Neural cell (in vitro differentiated cells): ENCODE measurements around the gene CNR2. TPM values are rescaled to one million over a fixed set of nuclear protein-coding genes. Genes with fewer than 3 reads are reported as not detected.

Experiments used
- H2AFZ ChIP-seq: fragments of 200-600, 300-800 bp; sonication (generic), shearing (Covaris generic); 2 replicates; pipeline ENCODE4 v1.6.0; 2014; ENCODE audit warnings: low read depth, mild to moderate bottlenecking, antibody characterized with exemption, low read length, moderate library complexity
- H3F3A ChIP-seq: fragments of 200-600 bp; shearing (Covaris generic); 2 replicates; pipeline ENCODE4 v1.6.1; 2016; ENCODE audit warnings: mild to moderate bottlenecking, moderate library complexity, mixed read lengths, antibody characterized with exemption, low read length; ENCODE audit not compliant: insufficient read depth, poor library complexity, severe bottlenecking
- H3K27ac ChIP-seq: fragments of 200-600, 300-800 bp; sonication (generic), shearing (Covaris generic); 2 replicates; pipeline ENCODE4 v1.5.1; 2014; ENCODE audit warnings: mild to moderate bottlenecking, low read length, moderate library complexity
- H3K27me3 ChIP-seq: fragments of 300-800, 200-600 bp; sonication (generic), shearing (Covaris generic); 2 replicates; pipeline ENCODE4 v1.6.0; 2014; ENCODE audit warnings: mild to moderate bottlenecking, low read depth, low read length, moderate library complexity; ENCODE audit not compliant: insufficient read depth
- H3K36me3 ChIP-seq: fragments of 300-800, 200-600 bp; sonication (generic), shearing (Covaris generic); 2 replicates; pipeline ENCODE4 v1.5.1; 2014; ENCODE audit warnings: mild to moderate bottlenecking, antibody characterized with exemption, low read length, moderate library complexity; ENCODE audit not compliant: insufficient read depth
- H3K4me2 ChIP-seq: fragments of 300-800, 200-600 bp; sonication (generic), shearing (Covaris generic); 2 replicates; pipeline ENCODE4 v1.6.0; 2014; ENCODE audit warnings: mild to moderate bottlenecking, low read length
- H3K4me3 ChIP-seq: fragments of 300-800, 200-600 bp; sonication (generic), shearing (Covaris generic); 2 replicates; pipeline ENCODE4 v1.5.1; 2014; ENCODE audit warnings: mild to moderate bottlenecking, low read length, moderate library complexity
- H3K79me2 ChIP-seq: fragments of 200-600 bp; shearing (Covaris generic); replicated peaks from 2 replicates; pipeline ENCODE4 v1.6.0; 2014; ENCODE audit warnings: mild to moderate bottlenecking, low read length, moderate library complexity; ENCODE audit not compliant: insufficient read depth
- H3K9ac ChIP-seq: fragments of 300-800, 200-600 bp; sonication (generic), shearing (Covaris generic); 2 replicates; pipeline ENCODE4 v1.6.1; 2016; ENCODE audit warnings: mild to moderate bottlenecking, low read length, mixed read lengths
- H3K9me2 ChIP-seq: fragments of 200-600 bp; shearing (Covaris generic); 2 replicates; pipeline ENCODE4 v1.6.1; 2016; ENCODE audit warnings: mild to moderate bottlenecking, low read length, mixed read lengths; ENCODE audit not compliant: insufficient read depth
- H3K9me3 ChIP-seq: fragments of 200-600, 300-800 bp; sonication (generic), shearing (Covaris generic); 2 replicates; pipeline ENCODE4 v1.6.1; 2016; ENCODE audit warnings: mild to moderate bottlenecking, mixed run types, low read length, moderate library complexity, mixed read lengths
- H4K20me1 ChIP-seq: fragments of 200-600 bp; shearing (Covaris generic); 2 replicates; pipeline ENCODE4 v1.6.1; 2016; ENCODE audit warnings: mild to moderate bottlenecking, mixed run types; ENCODE audit not compliant: insufficient read depth
- CTCF ChIP-seq: fragments of 450-650 bp; IDR thresholded peaks from 2 replicates; pipeline ENCODE4 v1.5.1; 2014; ENCODE audit warnings: antibody characterized with exemption, mild to moderate bottlenecking, moderate library complexity; ENCODE audit not compliant: poor library complexity, severe bottlenecking
- EP300 ChIP-seq: fragments of 450-650 bp; conservative IDR thresholded peaks from 2 replicates; pipeline ENCODE4 v1.6.1; 2014; ENCODE audit warnings: antibody characterized with exemption, mild to moderate bottlenecking, moderate library complexity; ENCODE audit not compliant: poor library complexity, severe bottlenecking
- EZH2 ChIP-seq: fragments of 200-600, 300-800 bp; shearing (Covaris generic), sonication (generic); IDR thresholded peaks from 2 replicates; pipeline ENCODE4 v1.6.1; 2014; ENCODE audit warnings: antibody characterized with exemption, low read length, borderline replicate concordance, mild to moderate bottlenecking; ENCODE audit not compliant: insufficient read depth, poor library complexity, severe bottlenecking
- MXI1 ChIP-seq: fragments of 450-650 bp; conservative IDR thresholded peaks from 2 replicates; pipeline ENCODE4 v1.6.1; 2014; ENCODE audit warnings: antibody characterized with exemption, mild to moderate bottlenecking; ENCODE audit not compliant: poor library complexity, severe bottlenecking
- POLR2AphosphoS5 ChIP-seq: IDR thresholded peaks from 2 replicates; pipeline ENCODE4 v1.6.1; 2012
- RAD21 ChIP-seq: fragments of 450-650 bp; conservative IDR thresholded peaks from 2 replicates; pipeline ENCODE4 v1.6.1; 2014; ENCODE audit warnings: antibody characterized with exemption, mild to moderate bottlenecking, moderate library complexity
- REST ChIP-seq: IDR thresholded peaks from 2 replicates; pipeline ENCODE4 v1.6.1; 2012; ENCODE audit warnings: borderline replicate concordance
- SMC3 ChIP-seq: fragments of 450-650 bp; conservative IDR thresholded peaks from 2 replicates; pipeline ENCODE4 v1.6.1; 2014; ENCODE audit warnings: antibody characterized with exemption, mild to moderate bottlenecking, moderate library complexity; ENCODE audit not compliant: poor library complexity
- TAF1 ChIP-seq: IDR thresholded peaks from 2 replicates; pipeline ENCODE4 v1.6.1; 2012; ENCODE audit warnings: low read depth
- polyA plus RNA-seq: library from polyadenylated mRNA; depleted of rRNA; stranded (reverse); fragments of >200 nt; gene quantifications from 2 replicates; pipeline ENCODE4 v1.2.3, GENCODE V29; 2014
- small RNA-seq, 3 experiments: library from RNA; depleted of rRNA; stranded (forward); fragments of <200 nt; gene quantifications; one replicate each; pipeline ENCODE3, GENCODE V24; 2012

Gene CNR2
- polyA plus RNA-seq, 1 donor from 2014 or later = not detected

GRCh38 chr1:23823767-23824166 is 89.4 kb downstream of the CNR2 start:
- H3K27me3 ChIP-seq = no peaks in the 10 kb centered on the region
- no peak overlapping the region for H2AFZ ChIP-seq
- no peaks in the 10 kb centered on the region for H4K20me1 ChIP-seq
- TF ChIP-seq TAF1 = no peak
- TF ChIP-seq CTCF = no peak
- no peak for TF ChIP-seq EZH2
- TF ChIP-seq RAD21 = no peak
- no peak for TF ChIP-seq SMC3
- TF ChIP-seq EP300 = no peak
- no peak for TF ChIP-seq MXI1
- TF ChIP-seq POLR2AphosphoS5 = no peak
- TF ChIP-seq REST = no peak
- no peak overlapping the region for H3K27ac ChIP-seq
- no peaks in the 10 kb centered on the region for H3K36me3 ChIP-seq
- no peaks in the 10 kb centered on the region for H3K79me2 ChIP-seq
- no peaks in the 10 kb centered on the region for H3K9me2 ChIP-seq
- no peak overlapping the region for H3K9ac ChIP-seq
- no peaks in the 10 kb centered on the region for H3F3A ChIP-seq
- H3K9me3 ChIP-seq = no peaks in the 10 kb centered on the region
- H3K4me2 ChIP-seq = no peak overlapping the region
- peak overlapping the region; percentile 89 for H3K4me3 ChIP-seq

Small RNA genes lying within 50 kb of the gene (small RNA-seq; reads per million reads assigned to genes)
- gene MIR378F = 0 reads per million in 3 experiments

Other genes starting within 250 kb of the CNR2 start
- 1,052 and 1,136 TPM in 2 replicates for gene RPL11, start 221.6 kb downstream of the CNR2 start, polyA plus RNA-seq
- gene ELOA, start 169.9 kb downstream of the CNR2 start, polyA plus RNA-seq = 20.0 and 25.7 TPM in 2 replicates
- 242 and 267 TPM in 2 replicates for gene PITHD1, start 134.9 kb downstream of the CNR2 start, polyA plus RNA-seq
- 107 and 119 TPM in 2 replicates for gene LYPLA2, start 122.2 kb downstream of the CNR2 start, polyA plus RNA-seq
- 109 and 130 TPM in 2 replicates for gene GALE, start 112.6 kb downstream of the CNR2 start, polyA plus RNA-seq
- 27.6 and 29.1 TPM in 2 replicates for gene HMGCL, start 87.9 kb downstream of the CNR2 start, polyA plus RNA-seq
- gene FUCA1, start 45.1 kb downstream of the CNR2 start, polyA plus RNA-seq = 38.5 and 50.6 TPM in 2 replicates
- gene PNRC2, start 46.5 kb upstream of the CNR2 start, polyA plus RNA-seq = 97.1 and 100 TPM in 2 replicates
- gene SRSF10, start 67.0 kb upstream of the CNR2 start, polyA plus RNA-seq = 165 and 201 TPM in 2 replicates
- gene MYOM3, start 198.8 kb upstream of the CNR2 start, polyA plus RNA-seq = not detected in 2 replicates
- gene IL22RA1, start 229.8 kb upstream of the CNR2 start, polyA plus RNA-seq = not detected in 2 replicates